ENCODE data around the gene NOTCH3.

DNA sequence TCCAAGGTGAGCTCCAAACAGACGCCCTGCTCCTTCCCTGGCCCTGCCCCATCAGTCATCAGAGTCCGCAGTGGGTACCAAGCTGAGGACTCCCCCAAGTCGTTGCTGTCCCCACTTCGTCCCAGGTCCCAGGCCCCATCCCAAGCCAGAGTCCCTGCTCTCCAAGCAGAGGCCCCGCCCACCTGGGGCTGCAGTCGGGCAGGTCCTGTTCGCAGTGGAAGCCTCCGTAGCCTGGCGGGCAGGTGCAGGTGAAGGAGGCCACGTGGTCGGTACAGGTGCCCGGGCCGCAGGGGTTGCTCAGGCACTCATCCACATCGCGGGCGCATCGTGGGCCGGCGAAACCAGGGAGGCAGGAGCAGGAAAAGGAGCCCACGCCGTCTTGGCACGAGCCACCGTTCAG, 19.4 kb downstream of the NOTCH3 start:
- TF ChIP-seq, protein P1, sequence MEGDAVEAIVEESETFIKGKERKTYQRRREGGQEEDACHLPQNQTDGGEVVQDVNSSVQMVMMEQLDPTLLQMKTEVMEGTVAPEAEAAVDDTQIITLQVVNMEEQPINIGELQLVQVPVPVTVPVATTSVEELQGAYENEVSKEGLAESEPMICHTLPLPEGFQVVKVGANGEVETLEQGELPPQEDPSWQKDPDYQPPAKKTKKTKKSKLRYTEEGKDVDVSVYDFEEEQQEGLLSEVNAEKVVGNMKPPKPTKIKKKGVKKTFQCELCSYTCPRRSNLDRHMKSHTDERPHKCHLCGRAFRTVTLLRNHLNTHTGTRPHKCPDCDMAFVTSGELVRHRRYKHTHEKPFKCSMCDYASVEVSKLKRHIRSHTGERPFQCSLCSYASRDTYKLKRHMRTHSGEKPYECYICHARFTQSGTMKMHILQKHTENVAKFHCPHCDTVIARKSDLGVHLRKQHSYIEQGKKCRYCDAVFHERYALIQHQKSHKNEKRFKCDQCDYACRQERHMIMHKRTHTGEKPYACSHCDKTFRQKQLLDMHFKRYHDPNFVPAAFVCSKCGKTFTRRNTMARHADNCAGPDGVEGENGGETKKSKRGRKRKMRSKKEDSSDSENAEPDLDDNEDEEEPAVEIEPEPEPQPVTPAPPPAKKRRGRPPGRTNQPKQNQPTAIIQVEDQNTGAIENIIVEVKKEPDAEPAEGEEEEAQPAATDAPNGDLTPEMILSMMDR (IDR thresholded peaks at IDR 0.05; ENCODE audit: low read depth, low read length, poor library complexity, severe bottlenecking) = no peak
- no peak for TF ChIP-seq EZH2phosphoT487 (IDR thresholded peaks at IDR 0.05; ENCODE audit: borderline replicate concordance, low read length)
